ENCODE data around the gene KIF5A.

KIF5A gene

DNA sequence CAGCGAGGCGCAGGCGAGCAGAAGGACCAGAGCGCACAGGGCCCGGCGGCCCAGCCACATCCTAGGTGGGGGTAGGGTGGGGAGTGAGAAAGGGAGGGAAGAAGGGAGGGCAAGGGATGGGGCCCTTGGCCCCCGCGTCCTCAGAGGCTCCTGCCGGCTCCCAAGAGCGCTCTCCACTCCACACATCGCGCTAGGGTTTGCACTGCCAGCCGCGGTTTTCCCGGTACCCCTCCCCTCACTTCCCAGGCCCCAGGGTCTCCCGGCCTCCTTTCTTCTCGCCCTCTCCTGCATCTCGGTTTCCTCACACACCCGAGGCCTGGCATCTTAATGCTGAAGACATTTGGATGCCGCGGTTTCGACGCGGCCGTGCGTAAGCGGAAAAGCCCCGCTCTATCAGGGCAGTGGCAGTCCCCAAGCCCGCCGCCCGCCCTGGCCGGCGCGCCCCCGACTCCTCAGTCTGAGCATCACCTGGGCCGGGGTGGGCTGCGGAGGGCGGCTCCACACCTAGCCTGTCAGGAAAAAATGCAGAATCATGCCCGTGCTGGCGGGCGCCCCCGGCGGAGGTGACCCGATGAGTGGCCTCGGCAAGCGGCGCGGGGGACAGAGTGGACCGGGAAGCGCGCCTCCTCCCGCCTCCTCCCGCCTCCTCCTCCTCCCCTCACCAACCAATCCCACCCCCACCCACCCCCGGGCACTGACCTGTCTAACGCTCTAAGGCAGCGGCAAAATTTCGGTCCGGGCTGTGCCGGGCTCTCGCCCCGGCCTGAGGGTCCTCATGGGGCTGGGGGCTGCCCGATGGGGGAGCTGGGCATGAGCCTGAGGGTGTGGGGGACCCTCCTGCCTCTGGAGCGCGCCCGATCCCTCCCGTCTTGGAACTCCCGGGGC, 82.5 kb downstream of the KIF5A start:
- DNase-seq (ENCODE audit: low read depth), result no peak

DNA sequence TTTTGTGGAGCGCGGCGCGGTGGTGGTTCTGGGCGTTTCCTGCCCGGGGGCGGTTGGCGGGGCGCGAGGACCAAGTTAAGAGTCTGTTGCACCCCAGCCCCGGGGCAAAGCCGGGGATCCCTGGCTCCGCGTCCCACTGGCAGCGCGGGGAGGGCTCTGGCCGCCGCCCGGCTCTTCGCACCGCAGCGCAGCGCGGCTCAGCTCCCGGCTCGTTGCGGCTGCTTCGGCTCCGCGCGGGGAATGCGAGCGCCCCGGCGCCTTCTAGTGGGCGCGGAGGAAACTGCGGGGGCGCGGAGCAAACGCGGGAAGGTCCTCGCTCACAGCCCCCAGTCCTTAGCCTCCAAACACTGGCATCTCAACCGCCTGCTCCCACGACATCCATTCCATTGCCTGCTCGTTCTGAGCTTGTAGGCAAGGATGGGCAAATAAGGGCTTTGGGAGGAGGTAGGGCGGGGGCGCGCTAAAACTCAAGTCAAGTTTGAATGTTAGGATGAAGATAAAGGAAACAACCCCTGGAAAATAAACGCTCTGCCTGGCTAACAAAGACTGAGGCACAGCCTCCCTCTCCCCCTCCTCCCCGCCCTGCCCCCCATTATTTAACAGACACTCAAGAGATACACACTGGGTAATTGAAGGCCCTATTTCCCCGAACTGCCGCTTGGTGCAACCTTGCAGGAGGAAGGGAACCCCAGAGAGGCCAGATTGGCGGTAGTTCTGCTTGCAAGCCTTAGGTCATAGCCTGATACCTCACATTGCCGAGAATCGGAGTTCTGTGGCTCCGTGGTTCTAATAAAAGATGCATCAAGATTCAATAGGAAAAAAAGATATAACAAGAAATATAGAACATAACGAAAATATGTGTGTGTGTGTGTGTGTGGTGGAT, 83.4 kb downstream of the KIF5A start, which contains the start of gene B4GALNT1:
Gene B4GALNT1, minus strand, starts transcription at position 244 of the 883 bp plus-strand sequence. CDS start 1,069 bp downstream, outside the sequence.
- peak; percentile 53 for DNase-seq (ENCODE audit: low read depth)
